IMR-90 (cell line): ENCODE measurements around the gene LMNB1. TPM values are rescaled to one million over a fixed set of nuclear protein-coding genes. Genes with fewer than 3 reads are reported as not detected.
A peak's percentile ranks its signal among the peaks of the same experiment; 100 is the strongest.

Experiments used
- ATAC-seq: fragments of 200-7000 bp; cut with Tn5 transposase; 2 replicates; pipeline ENCODE4 v1.9.1; 2020; ENCODE audit warnings: low read depth, mild to moderate bottlenecking, moderate library complexity
- BruUV-seq: library from RNA; stranded (reverse); fragments of 400-500 nt; replicated peaks from 2 replicates; lab custom pipeline; 2021; lab: Mats Ljungman, UMichigan
- CTCF ChIA-PET: fragments of 300-600 bp; formaldehyde crosslinking; extraction: SDS; loops from one replicate; lab custom pipeline; 2021; ENCODE audit warnings: antibody characterized with exemption; lab: Yijun Ruan, JAX
- POLR2A ChIA-PET: fragments of 300-600 bp; sonication (Branson Sonifier 250); formaldehyde crosslinking; loops from one replicate; lab custom pipeline; 2022; ENCODE audit warnings: antibody characterized with exemption; ENCODE audit not compliant: unreplicated experiment; lab: Charles Lee
- DNase-seq: peaks from one replicate; pipeline ENCODE4 v3.0.0; 2013
- H2AFZ ChIP-seq: replicated peaks from 2 replicates; pipeline ENCODE3; 2013; ENCODE audit warnings: low read length, mild to moderate bottlenecking; ENCODE audit not compliant: poor library complexity
- H2AK5ac ChIP-seq: 2 replicates; pipeline ENCODE4 v1.6.1; 2013; ENCODE audit warnings: low read depth, low read length, inconsistent platforms
- H2AK9ac ChIP-seq: replicated peaks from 2 replicates; pipeline ENCODE3; 2013; ENCODE audit warnings: mild to moderate bottlenecking, low read depth, low read length, moderate library complexity; ENCODE audit not compliant: poor library complexity
- H2BK120ac ChIP-seq: 2 replicates; pipeline ENCODE4 v1.6.1; 2013; ENCODE audit warnings: low read depth, low read length, inconsistent platforms
- H2BK15ac ChIP-seq: 3 replicates; pipeline ENCODE4 v1.6.1; 2013; ENCODE audit warnings: low read depth, low read length, inconsistent platforms
- H2BK20ac ChIP-seq: 2 replicates; pipeline ENCODE4 v1.6.1; 2013; ENCODE audit warnings: low read depth, mild to moderate bottlenecking, inconsistent platforms, low read length, moderate library complexity
- H2BK5ac ChIP-seq: 2 replicates; pipeline ENCODE4 v1.6.1; 2013; ENCODE audit warnings: mild to moderate bottlenecking, low read depth, low read length, inconsistent platforms; ENCODE audit not compliant: poor library complexity, severe bottlenecking
- H3K14ac ChIP-seq: replicated peaks from 2 replicates; pipeline ENCODE4 v1.6.1; 2013; ENCODE audit warnings: low read depth, low read length, inconsistent platforms
- H3K18ac ChIP-seq: 2 replicates; pipeline ENCODE4 v1.6.1; 2013; ENCODE audit warnings: low read depth, low read length, control low read depth
- H3K23ac ChIP-seq: 2 replicates; pipeline ENCODE4 v1.6.1; 2013; ENCODE audit warnings: low read depth, low read length, inconsistent platforms
- H3K27ac ChIP-seq: 2 replicates; pipeline ENCODE4 v1.5.1; 2013; ENCODE audit warnings: mild to moderate bottlenecking, control low read depth, low read length; ENCODE audit not compliant: insufficient read depth
- H3K27me3 ChIP-seq: 2 replicates; pipeline ENCODE4 v1.6.1; 2013; ENCODE audit warnings: low read length; ENCODE audit not compliant: control insufficient read depth, insufficient read depth
- H3K36me3 ChIP-seq: 2 replicates; pipeline ENCODE4 v1.6.1; 2013; ENCODE audit warnings: low read length, mixed read lengths; ENCODE audit not compliant: control insufficient read depth, insufficient read depth
- H3K4ac ChIP-seq: 2 replicates; pipeline ENCODE4 v1.6.1; 2013; ENCODE audit warnings: low read depth, low read length, inconsistent platforms
- H3K4me1 ChIP-seq: 2 replicates; pipeline ENCODE4 v1.6.1; 2013; ENCODE audit warnings: low read length, mixed read lengths; ENCODE audit not compliant: control insufficient read depth, insufficient read depth
- H3K4me2 ChIP-seq: 2 replicates; pipeline ENCODE4 v1.6.1; 2013; ENCODE audit warnings: low read depth, mild to moderate bottlenecking, control low read depth, low read length, moderate library complexity
- H3K4me3 ChIP-seq: 2 replicates; pipeline ENCODE4 v1.5.1; 2013; ENCODE audit warnings: low read depth, mild to moderate bottlenecking, control low read depth, low read length, moderate library complexity; ENCODE audit not compliant: insufficient read depth
- H3K56ac ChIP-seq: 2 replicates; pipeline ENCODE4 v1.6.1; 2013; ENCODE audit warnings: low read length, inconsistent platforms; ENCODE audit not compliant: insufficient read depth; ENCODE audit errors: extremely low read depth
- H3K79me1 ChIP-seq, 2 experiments: 2 replicates each; pipeline ENCODE4 v1.6.1; 2013; ENCODE audit warnings: low read length in 2 of 2, inconsistent platforms in 1 of 2, low read depth in 1 of 2
- H3K9ac ChIP-seq: 2 replicates; pipeline ENCODE4 v1.6.1; 2013; ENCODE audit warnings: low read depth, low read length, control low read depth
- H3K9me1 ChIP-seq: 2 replicates; pipeline ENCODE4 v1.6.1; 2013; ENCODE audit warnings: low read length, inconsistent platforms; ENCODE audit not compliant: insufficient read depth
- H3K9me3 ChIP-seq: 2 replicates; pipeline ENCODE4 v1.6.1; 2013; ENCODE audit warnings: low read length; ENCODE audit not compliant: control insufficient read depth, insufficient read depth
- H4K20me1 ChIP-seq: 2 replicates; pipeline ENCODE4 v1.6.1; 2013; ENCODE audit warnings: low read length, inconsistent platforms; ENCODE audit not compliant: insufficient read depth
- H4K5ac ChIP-seq: 2 replicates; pipeline ENCODE4 v1.6.1; 2013; ENCODE audit warnings: mild to moderate bottlenecking, low read depth, low read length, control low read depth
- H4K8ac ChIP-seq, 2 experiments: 2 replicates each; pipeline ENCODE4 v1.6.1; 2013; ENCODE audit warnings: low read depth in 2 of 2, low read length in 2 of 2, control low read depth in 1 of 2, inconsistent platforms in 1 of 2
- H4K91ac ChIP-seq: 2 replicates; pipeline ENCODE4 v1.6.1; 2013; ENCODE audit warnings: low read depth, low read length, inconsistent platforms; ENCODE audit not compliant: insufficient read depth
- CHD1 ChIP-seq: IDR thresholded peaks from 2 replicates; pipeline ENCODE4 v1.6.1; 2012; ENCODE audit warnings: low read depth, low read length, improper control_type of control experiment
- MXI1 ChIP-seq: IDR thresholded peaks from 2 replicates; pipeline ENCODE4 v1.6.1; 2012; ENCODE audit warnings: low read depth, mild to moderate bottlenecking, low read length, moderate library complexity, borderline replicate concordance
- NFE2L2 ChIP-seq: fragments of 150-350 bp; IDR thresholded peaks from 2 replicates; pipeline ENCODE4 v1.6.1; 2016; ENCODE audit warnings: low read depth, mild to moderate bottlenecking, low read length
- RCOR1 ChIP-seq: IDR thresholded peaks from 2 replicates; pipeline ENCODE4 v1.6.1; 2012; ENCODE audit warnings: mild to moderate bottlenecking, low read length, improper control_type of control experiment; ENCODE audit not compliant: insufficient replicate concordance
- WGBS, 2 experiments: methylation state at CpG; one replicate each; pipeline versions ENCODE4 v1.1.5 to v1.1.7; 2013; ENCODE audit warnings: missing lambda C conversion rate in 2 of 2; ENCODE audit not compliant: insufficient read length in 1 of 2; ENCODE audit errors: extremely low coverage in 2 of 2; 5-methylcytosine and 5-hydroxymethylcytosine counted together
- dilution Hi-C: fragments of 300-500 bp; cut with HindIII; formaldehyde crosslinking; loops from one replicate; pipeline ENCODE4 v1.14.3; 2018; ENCODE audit warnings: low sequenced_read_pairs; ENCODE audit not compliant: unreplicated experiment
- in situ Hi-C: fragments of 300-500 bp; cut with MboI; formaldehyde crosslinking; loops from 3 replicates; pipeline ENCODE4 v1.14.3; 2019; ENCODE audit warnings: low sequenced_read_pairs, inconsistent platforms, mixed read lengths
- intact Hi-C: fragments of 100-400 bp; cut with micrococcal nuclease; formaldehyde crosslinking; loops from 2 replicates; pipeline ENCODE4 v1.10.0; 2022
- polyA plus RNA-seq, 3 experiments: library from polyadenylated mRNA; depleted of rRNA; stranded (reverse); fragments of >200 nt; gene quantifications; 2 replicates each; pipeline ENCODE4 v1.2.3, GENCODE V29; 2012; ENCODE audit warnings: low replicate concordance in 1 of 3
- total RNA-seq: library from RNA; depleted of rRNA; stranded (reverse); fragments of >200 nt; gene quantifications from 2 replicates; pipeline ENCODE4 v1.2.3, GENCODE V29; 2012

The LMNB1 gene
- total and polyA plus RNA-seq, 2 of the 4 experiments (the other 2 are of a cell fraction) = 36.0 to 53.6 TPM

DNA sequence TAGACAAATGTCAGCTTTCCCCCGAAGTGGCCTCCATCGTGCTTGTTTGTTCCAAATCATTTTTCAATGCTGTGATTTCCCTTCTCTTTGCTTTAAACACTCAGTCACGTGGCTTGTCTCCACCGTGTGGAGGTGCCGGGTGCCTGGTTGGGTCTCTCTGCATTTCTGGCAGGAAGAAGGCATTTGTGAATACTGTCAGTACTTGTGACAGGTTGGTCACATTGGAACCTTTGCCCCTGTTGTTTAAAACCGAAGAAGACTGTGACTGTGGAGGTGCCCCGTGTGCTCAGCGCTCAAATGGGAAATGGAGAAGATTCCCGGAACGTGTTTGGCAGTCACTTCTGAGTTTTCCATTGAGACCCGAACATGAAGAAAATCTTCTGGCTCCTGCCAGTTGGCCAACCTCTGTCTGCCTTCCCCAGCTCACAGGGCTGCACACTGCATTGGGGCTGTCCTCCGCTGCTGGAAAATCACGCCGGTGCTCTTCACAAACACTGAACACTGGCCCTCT lies 74.6 kb downstream of the LMNB1 start:
- Histone ChIP-seq H3K23ac (no peak overlapping the region), H4K91ac (no peak overlapping the region), H2AFZ (peak overlapping the region; percentile 67), H3K4me2 (no peak overlapping the region; the same call in 1 of the 2 replicates), H2AK9ac (no peak overlapping the region), H3K9me1 (no peaks in the 10 kb centered on the region; the same call in 1 of the 2 replicates), H3K4me3 (no peak overlapping the region), H2BK15ac (no peak overlapping the region), H4K5ac (no peak overlapping the region), H3K79me1 (no peaks in the 10 kb centered on the region; a peak in 1 of 4 replicates), H3K36me3 (no peaks in the 10 kb centered on the region), H3K27ac (no peak overlapping the region), H3K9me3 (no peaks in the 10 kb centered on the region), H2BK20ac (no peak overlapping the region), H3K18ac (no peak overlapping the region), H2BK120ac (no peak overlapping the region), H3K4ac (0 out of 2 replicates have a peak overlapping the region, but pooled peaks have one; percentile 10), H3K4me1 (peaks cover 2% of the 10 kb centered on the region; the same call in 1 of the 2 replicates), H4K20me1 (no peaks in the 10 kb centered on the region), H3K56ac (no peak overlapping the region), H3K9ac (no peak overlapping the region), H3K27me3 (no peaks in the 10 kb centered on the region), H2AK5ac (no peak overlapping the region), H4K8ac (no peak overlapping the region; a peak in 1 of 4 replicates), H2BK5ac (no peak overlapping the region), H3K14ac (no peak overlapping the region)
- TF ChIP-seq RCOR1 = no peak
- TF ChIP-seq CHD1 = no peak
- TF ChIP-seq NFE2L2 = no peak
- TF ChIP-seq MXI1 = no peak
- no peak; the same call in 1 of the 2 replicates for ATAC-seq
- dilution Hi-C loops = no loop called here
- in situ Hi-C loops = loop anchor here (10.0 kb wide), 1 partner anchor 473 kb away; no protein-coding TSS in a partner anchor
- ChIA-PET POLR2A (no interaction called here), CTCF (no interaction called here)
- WGBS, 2 experiments = 54% methylated on average over 6 of the region's 14 CpGs; no CpG with 5 or more reads in 1 of the 2 experiments
- no TSS peak for BruUV-seq
- intact Hi-C loops = no loop called here
- DNase-seq = no peak
